GM23338 (cell line): Measurements from ENCODE around the gene IL1RL2. TPM values are rescaled to one million over a fixed set of nuclear protein-coding genes. Genes with fewer than 3 reads are reported as not detected.

Source experiments
- ATAC-seq: fragments of 200-7000 bp; cut with Tn5 transposase; 3 replicates; pipeline ENCODE4 v1.9.1; 2020
- DNase-seq: peaks from one replicate; pipeline ENCODE4 v3.0.0-alpha.2; 2015; ENCODE audit warnings: low spot score
- H2AFZ ChIP-seq: fragments of 200-600 bp; sonication (generic); 2 replicates; pipeline ENCODE4 v1.8.0; 2016; ENCODE audit warnings: antibody characterized with exemption, mild to moderate bottlenecking, moderate library complexity
- H3F3A ChIP-seq: fragments of 200-600 bp; sonication (generic); replicated peaks from 2 replicates; pipeline ENCODE4 v1.8.0; 2017; ENCODE audit warnings: antibody characterized with exemption, mixed run types, low read depth
- H3K27ac ChIP-seq: fragments of 200-600 bp; sonication (generic); 2 replicates; pipeline ENCODE4 v1.6.1; 2016; ENCODE audit warnings: low read depth
- H3K27me3 ChIP-seq: fragments of 200-600 bp; sonication (generic); 2 replicates; pipeline ENCODE4 v1.8.0; 2016; ENCODE audit warnings: mild to moderate bottlenecking, mixed run types, moderate library complexity; ENCODE audit not compliant: insufficient read depth
- H3K36me3 ChIP-seq: fragments of 200-600 bp; sonication (generic); 2 replicates; pipeline ENCODE4 v1.8.0; 2016; ENCODE audit warnings: mild to moderate bottlenecking; ENCODE audit not compliant: insufficient read depth
- H3K4me1 ChIP-seq: fragments of 200-600 bp; sonication (generic); 2 replicates; pipeline ENCODE4 v1.8.0; 2016; ENCODE audit warnings: mild to moderate bottlenecking, moderate library complexity; ENCODE audit not compliant: insufficient read depth
- H3K4me2 ChIP-seq: fragments of 200-600 bp; sonication (generic); 2 replicates; pipeline ENCODE4 v1.7.1; 2017; ENCODE audit warnings: mixed run types
- H3K4me3 ChIP-seq: fragments of 200-600 bp; sonication (generic); 2 replicates; pipeline ENCODE4 v1.6.1; 2016; ENCODE audit warnings: mixed run types
- H3K79me2 ChIP-seq: fragments of 200-600 bp; sonication (generic); replicated peaks from 2 replicates; pipeline ENCODE4 v1.8.0; 2017; ENCODE audit warnings: mild to moderate bottlenecking; ENCODE audit not compliant: insufficient read depth
- H3K9me2 ChIP-seq: fragments of 200-600 bp; sonication (generic); 2 replicates; pipeline ENCODE4 v1.8.0; 2017; ENCODE audit not compliant: insufficient read depth
- H4K20me1 ChIP-seq: fragments of 200-600 bp; sonication (generic); replicated peaks from 2 replicates; pipeline ENCODE4 v1.8.0; 2017; ENCODE audit warnings: mild to moderate bottlenecking; ENCODE audit not compliant: insufficient read depth
- H3K27ac Mint-ChIP-seq: 2 replicates; pipeline ENCODE4 v1.8.0; 2020; ENCODE audit warnings: inconsistent platforms, mild to moderate bottlenecking, moderate library complexity, mixed read lengths
- H3K27me3 Mint-ChIP-seq: 3 replicates; pipeline ENCODE4 v1.8.0; 2022; ENCODE audit warnings: low read depth, mild to moderate bottlenecking, moderate library complexity, mixed read lengths, inconsistent platforms; ENCODE audit not compliant: insufficient read depth, poor library complexity
- H3K36me3 Mint-ChIP-seq: 3 replicates; pipeline ENCODE4 v1.8.0; 2021; ENCODE audit warnings: low read depth, mild to moderate bottlenecking, inconsistent platforms, moderate library complexity, mixed read lengths
- H3K4me1 Mint-ChIP-seq: 3 replicates; pipeline ENCODE4 v1.8.0; 2020; ENCODE audit warnings: mild to moderate bottlenecking, inconsistent platforms, mixed read lengths
- H3K4me3 Mint-ChIP-seq: 3 replicates; pipeline ENCODE4 v1.8.0; 2021; ENCODE audit warnings: moderate library complexity, mild to moderate bottlenecking, inconsistent platforms, mixed read lengths
- H3K9me3 Mint-ChIP-seq: 3 replicates; pipeline ENCODE4 v1.8.0; 2020; ENCODE audit warnings: moderate library complexity, mild to moderate bottlenecking, inconsistent platforms, mixed read lengths
- CTCF ChIP-seq, 2 experiments: fragments of 200-600 bp in 1 of 2; sonication (generic) in 1 of 2; conservative IDR thresholded peaks; 2 replicates each; pipeline versions ENCODE4 v1.5.1 to v1.6.1; 2016 to 2017; ENCODE audit warnings: antibody characterized with exemption in 2 of 2, low read depth in 2 of 2, mild to moderate bottlenecking in 2 of 2, moderate library complexity in 1 of 2
- ETS1 ChIP-seq: IDR thresholded peaks from 2 replicates; pipeline ENCODE4 v1.6.1; 2016; ENCODE audit warnings: antibody characterized with exemption
- EZH2phosphoT487 ChIP-seq: fragments of 200-600 bp; sonication (generic); IDR thresholded peaks from one replicate; pipeline ENCODE4 v1.8.1; 2018; ENCODE audit warnings: antibody characterized with exemption; ENCODE audit not compliant: unreplicated experiment
- JUNB ChIP-seq: IDR thresholded peaks from one replicate; pipeline ENCODE4 v1.6.1; 2016; ENCODE audit warnings: antibody characterized with exemption; ENCODE audit not compliant: unreplicated experiment
- ZNF462 ChIP-seq: fragments of 250-450 bp; sonication (Bioruptor Pico); IDR thresholded peaks from 2 replicates; pipeline ENCODE4 v1.5.0; 2020; ENCODE audit warnings: mild to moderate bottlenecking, moderate library complexity
- polyA plus RNA-seq: library from polyadenylated mRNA; unstranded; fragments of >200 nt; fragmentation: Nextera tagmentation; extraction: Ambion mirVana; gene quantifications from 2 replicates; pipeline ENCODE4 v1.2.1, GENCODE V29; 2016
- total RNA-seq: library from RNA; depleted of rRNA; stranded (reverse); fragments of >200 nt; shearing (Covaris generic); gene quantifications from 2 replicates; pipeline ENCODE4 v1.2.3, GENCODE V29; 2014

The IL1RL2 gene
- total and polyA plus RNA-seq, 2 experiments from 2014 or later: not detected

GRCh38 chr2:102229141-102229769 lies 42.4 kb downstream of the IL1RL2 start (continued):
- no peak for TF ChIP-seq ZNF462 (CRISPR knock-in tag)

- no peaks in the 10 kb centered on the region for H4K20me1 ChIP-seq
- H3F3A ChIP-seq: no peaks in the 10 kb centered on the region
- H3K4me1 ChIP-seq: peaks cover 13% of the 10 kb centered on the region
- no peaks in the 10 kb centered on the region for H3K27me3 Mint-ChIP-seq
- H3K27me3 ChIP-seq: no peaks in the 10 kb centered on the region
- no peaks in the 10 kb centered on the region for H3K79me2 ChIP-seq
- H2AFZ ChIP-seq: no peak overlapping the region
- no peak overlapping the region for H3K4me3 ChIP-seq
- H3K36me3 Mint-ChIP-seq: no peaks in the 10 kb centered on the region
- H3K9me3 Mint-ChIP-seq: no peaks in the 10 kb centered on the region
- ATAC-seq (no peak), DNase-seq (no peak)
- peaks cover 3% of the 10 kb centered on the region; the same call in 1 of the 2 replicates for H3K9me2 ChIP-seq
- H3K4me2 ChIP-seq: no peak overlapping the region
- peaks cover 15% of the 10 kb centered on the region for H3K4me1 Mint-ChIP-seq
- no peak overlapping the region; the same call in 1 of the 2 replicates for H3K27ac Mint-ChIP-seq
- H3K36me3 ChIP-seq: no peaks in the 10 kb centered on the region
- no peak overlapping the region for H3K27ac ChIP-seq
- H3K4me3 Mint-ChIP-seq: no peak overlapping the region
- TF ChIP-seq CTCF (conservative IDR thresholded peaks at IDR 0.05; ENCODE audit: low read depth in 2 of 2) (no peak), EZH2phosphoT487 (no peak), JUNB (no peak), ZNF462 (CRISPR knock-in tag) (no peak), ETS1 (no peak)
Observed at GRCh38 chr2:102230410-102230909, 43.6 kb downstream of the IL1RL2 start.
